Mucosa of stomach (tissue), 1 donor: ENCODE data around the gene TNFAIP2.

Source experiments
- H3K27me3 ChIP-seq: one replicate; pipeline ENCODE4 v1.7.0; 2013; ENCODE audit warnings: mild to moderate bottlenecking, low read length; ENCODE audit not compliant: control insufficient read depth, insufficient read depth
- H3K36me3 ChIP-seq: one replicate; pipeline ENCODE4 v1.7.0; 2013; ENCODE audit warnings: low read length; ENCODE audit not compliant: control insufficient read depth, insufficient read depth
- H3K4me1 ChIP-seq: one replicate; pipeline ENCODE4 v1.7.0; 2013; ENCODE audit warnings: mild to moderate bottlenecking, low read length; ENCODE audit not compliant: control insufficient read depth, insufficient read depth
- H3K4me3 ChIP-seq: one replicate; pipeline ENCODE4 v1.7.0; 2013; ENCODE audit warnings: low read length
- H3K9ac ChIP-seq: one replicate; pipeline ENCODE4 v1.7.0; 2013; ENCODE audit warnings: mild to moderate bottlenecking, low read length, moderate library complexity
- H3K9me3 ChIP-seq: one replicate; pipeline ENCODE4 v1.7.0; 2013; ENCODE audit warnings: mild to moderate bottlenecking, low read length, moderate library complexity; ENCODE audit not compliant: control insufficient read depth
- donor health status: Pancreatic carcinoma.

Gene TNFAIP2

GRCh38 chr14:103097994-103098957 lies 25.0 kb upstream of the TNFAIP2 start:
- no peaks in the 10 kb centered on the region for H3K9me3 ChIP-seq
- peaks cover 10% of the 10 kb centered on the region for H3K27me3 ChIP-seq
- H3K9ac ChIP-seq = no peak overlapping the region
- H3K36me3 ChIP-seq = no peaks in the 10 kb centered on the region
- no peak overlapping the region for H3K4me3 ChIP-seq
- H3K4me1 ChIP-seq = peaks cover 58% of the 10 kb centered on the region

DNA sequence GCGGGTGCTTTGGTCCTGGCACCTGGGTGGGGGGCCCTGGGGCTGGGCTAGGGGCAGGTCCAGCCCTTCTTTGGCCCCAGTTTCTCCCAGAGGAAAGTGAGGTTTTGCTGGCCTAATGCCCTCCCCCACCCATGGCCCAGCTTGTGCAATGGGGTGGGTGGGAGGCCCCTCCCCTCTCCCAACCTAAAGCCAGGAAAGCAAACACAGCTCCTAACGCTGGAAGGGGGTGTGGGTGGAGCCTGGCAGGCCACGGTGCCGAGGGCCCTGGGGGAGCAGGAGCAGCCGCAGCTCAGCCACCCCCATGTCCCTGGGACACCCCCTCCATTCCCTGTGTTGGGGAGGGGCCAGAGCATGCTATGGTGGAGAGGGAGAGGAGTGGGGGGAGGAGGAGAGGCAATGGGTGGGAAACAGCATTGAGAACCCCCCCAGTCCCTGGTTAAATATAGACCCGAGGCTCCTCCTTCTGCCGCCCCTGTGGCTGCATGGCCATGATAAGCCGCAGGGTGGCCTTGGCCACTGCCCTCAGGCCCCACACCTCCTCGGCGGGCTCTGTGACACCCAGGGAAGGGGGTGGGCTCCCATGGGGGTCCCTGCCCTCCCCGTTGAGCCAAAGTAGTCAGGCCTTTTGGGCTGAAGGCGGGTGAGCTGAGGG lies 24.1 kb upstream of the TNFAIP2 start:
- peaks cover 61% of the 10 kb centered on the region for H3K4me1 ChIP-seq
- peak overlapping the region; percentile 28 for H3K9ac ChIP-seq
- H3K4me3 ChIP-seq = no peak overlapping the region
- no peaks in the 10 kb centered on the region for H3K9me3 ChIP-seq
- H3K27me3 ChIP-seq = peaks cover 16% of the 10 kb centered on the region
- no peaks in the 10 kb centered on the region for H3K36me3 ChIP-seq

DNA sequence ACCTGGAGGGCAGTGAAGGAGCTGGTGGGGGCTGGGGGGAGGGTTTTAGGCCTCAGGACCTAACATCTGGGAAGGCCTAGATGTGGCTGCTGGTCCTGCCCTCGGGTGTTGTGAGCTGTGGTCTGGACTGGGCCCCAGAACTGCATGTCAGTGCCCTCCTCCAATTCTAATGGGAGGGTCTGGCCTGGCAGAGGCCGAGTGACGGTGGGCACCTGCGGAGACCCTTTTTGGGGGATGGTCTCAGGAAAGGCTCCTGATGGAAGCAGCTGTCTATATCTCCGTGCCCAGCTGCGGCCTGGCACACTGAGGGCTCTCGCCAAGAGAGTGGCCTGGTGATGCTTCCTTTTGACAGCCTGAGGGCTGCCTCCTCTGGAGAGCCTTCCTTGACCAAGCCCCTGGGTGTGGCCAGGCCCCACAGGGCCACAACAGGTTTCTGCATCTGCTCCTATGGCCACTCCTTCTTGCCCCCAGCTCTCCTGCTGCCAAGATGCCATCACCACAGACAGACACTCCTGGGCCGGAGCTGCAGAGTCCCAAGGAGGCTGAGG lies 23.5 kb upstream of the TNFAIP2 start:
- Histone ChIP-seq H3K4me3 (no peak overlapping the region), H3K9ac (no peak overlapping the region), H3K9me3 (no peaks in the 10 kb centered on the region), H3K36me3 (no peaks in the 10 kb centered on the region), H3K27me3 (peaks cover 22% of the 10 kb centered on the region), H3K4me1 (peaks cover 62% of the 10 kb centered on the region)

DNA sequence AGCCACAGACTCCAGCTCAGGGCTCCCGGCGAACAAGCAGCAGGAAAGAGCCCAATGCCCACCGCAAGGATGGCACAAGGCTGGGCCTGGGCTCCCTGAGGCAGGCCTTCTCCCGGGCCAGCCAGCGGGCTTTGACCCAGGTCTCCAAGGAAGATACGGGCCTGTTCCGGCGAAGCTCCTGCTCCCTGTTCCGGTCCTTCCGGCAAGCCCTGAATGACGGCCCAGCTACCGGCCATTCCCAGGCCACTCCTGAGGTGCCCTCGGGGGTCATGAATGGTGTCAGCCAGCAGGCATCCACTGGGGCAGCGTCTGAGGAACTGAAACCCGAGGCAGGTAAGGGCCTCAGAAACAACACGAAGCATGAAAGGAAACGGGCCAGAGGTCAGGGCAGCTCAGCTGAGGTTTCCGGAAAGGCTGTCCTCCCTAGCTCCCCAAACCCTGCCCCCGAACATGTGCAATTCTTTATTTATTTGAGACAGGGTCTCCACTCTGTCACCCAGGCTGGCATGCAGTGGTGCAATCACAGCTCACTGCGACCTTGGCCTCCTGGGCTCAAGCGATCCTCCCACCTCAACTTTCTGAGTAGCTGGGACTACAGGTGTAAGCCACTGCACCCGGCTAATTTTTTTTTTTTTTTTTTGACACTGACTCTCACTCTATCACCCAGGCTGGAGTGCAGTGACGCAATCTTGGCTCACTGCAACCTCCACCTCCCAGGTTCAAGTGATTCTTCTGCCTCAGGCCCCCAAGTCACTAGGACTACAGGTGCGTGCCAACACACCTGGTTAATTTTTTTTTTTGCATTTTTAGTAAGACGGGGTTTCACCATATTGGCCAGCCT lies 22.8 kb upstream of the TNFAIP2 start:
- no peak overlapping the region for H3K4me3 ChIP-seq
- H3K9ac ChIP-seq = no peak overlapping the region
- H3K36me3 ChIP-seq = no peaks in the 10 kb centered on the region
- peaks cover 22% of the 10 kb centered on the region for H3K27me3 ChIP-seq
- no peaks in the 10 kb centered on the region for H3K9me3 ChIP-seq
- H3K4me1 ChIP-seq = peaks cover 62% of the 10 kb centered on the region

GRCh38 chr14:103101257-103101962 lies 21.9 kb upstream of the TNFAIP2 start:
- Histone ChIP-seq H3K9me3 (no peaks in the 10 kb centered on the region), H3K4me1 (peaks cover 57% of the 10 kb centered on the region), H3K4me3 (no peak overlapping the region), H3K27me3 (peaks cover 22% of the 10 kb centered on the region), H3K9ac (no peak overlapping the region), H3K36me3 (no peaks in the 10 kb centered on the region)

- peaks cover 57% of the 10 kb centered on the region for H3K4me1 ChIP-seq
- H3K27me3 ChIP-seq = peaks cover 22% of the 10 kb centered on the region
- H3K4me3 ChIP-seq = no peak overlapping the region
- no peaks in the 10 kb centered on the region for H3K36me3 ChIP-seq
- H3K9ac ChIP-seq = no peak overlapping the region
- H3K9me3 ChIP-seq = no peaks in the 10 kb centered on the region
Observed at GRCh38 chr14:103101963-103102688, 21.1 kb upstream of the TNFAIP2 start.

DNA sequence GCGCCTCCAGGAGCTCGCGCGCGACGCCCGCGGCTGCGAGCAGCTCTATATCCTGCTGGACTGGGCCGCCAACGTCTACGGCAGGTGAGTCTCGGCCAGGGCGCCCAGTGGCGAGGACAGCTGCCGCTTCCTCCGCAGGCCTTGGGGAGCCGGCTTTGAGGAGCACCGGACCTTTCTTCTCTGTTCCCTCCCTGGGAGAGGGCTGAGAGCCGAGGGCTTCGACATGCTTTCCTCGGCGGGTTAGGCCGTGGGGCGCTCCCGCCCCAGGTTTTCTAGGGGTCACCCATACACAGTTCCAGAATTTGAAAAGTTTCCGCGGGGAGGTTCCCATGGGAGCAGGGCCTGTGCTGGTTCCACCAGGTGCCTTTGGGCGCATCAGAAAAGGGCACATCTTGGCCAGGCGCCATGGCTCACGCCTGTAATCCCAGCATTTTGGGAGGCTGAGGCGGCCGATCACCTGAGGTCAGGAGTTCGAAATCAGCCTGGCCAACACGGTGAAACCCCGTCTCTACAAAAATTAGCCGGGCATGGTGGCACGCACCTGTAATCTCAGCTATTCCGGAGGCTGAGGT lies 20.5 kb upstream of the TNFAIP2 start:
- H3K9me3 ChIP-seq = no peaks in the 10 kb centered on the region
- no peak overlapping the region for H3K4me3 ChIP-seq
- H3K4me1 ChIP-seq = peaks cover 57% of the 10 kb centered on the region
- peaks cover 22% of the 10 kb centered on the region for H3K27me3 ChIP-seq
- no peaks in the 10 kb centered on the region for H3K36me3 ChIP-seq
- H3K9ac ChIP-seq = no peak overlapping the region

GRCh38 chr14:103103461-103104388 lies 19.5 kb upstream of the TNFAIP2 start:
- H3K36me3 ChIP-seq = no peaks in the 10 kb centered on the region
- no peaks in the 10 kb centered on the region for H3K9me3 ChIP-seq
- no peak overlapping the region for H3K4me3 ChIP-seq
- peaks cover 49% of the 10 kb centered on the region for H3K4me1 ChIP-seq
- H3K9ac ChIP-seq = no peak overlapping the region
- H3K27me3 ChIP-seq = peaks cover 22% of the 10 kb centered on the region

- H3K4me3 ChIP-seq = no peak overlapping the region
- H3K9ac ChIP-seq = no peak overlapping the region
- no peaks in the 10 kb centered on the region for H3K36me3 ChIP-seq
- peaks cover 22% of the 10 kb centered on the region for H3K27me3 ChIP-seq
- no peaks in the 10 kb centered on the region for H3K9me3 ChIP-seq
- H3K4me1 ChIP-seq = peaks cover 44% of the 10 kb centered on the region
Observed at GRCh38 chr14:103104389-103104653, 18.9 kb upstream of the TNFAIP2 start.
